HG03439 (cell line): ENCODE results near the gene PCDHGB7.
"Not testable (repeated sequence)": the region's sequence is repeated elsewhere in the genome, so short reads cannot be mapped to it uniquely, and the experiment has no call there.

Experiments used
- ATAC-seq: cut with Tn5 transposase; IDR thresholded peaks from one replicate; pipeline ENCODE4 v1.9.1; 2021; ENCODE audit warnings: mild to moderate bottlenecking, moderate library complexity; ENCODE audit not compliant: unreplicated experiment

Gene PCDHGB7

GRCh38 chr5:141422742-141423291 lies 5.3 kb downstream of the PCDHGB7 start:
- ATAC-seq = no peak

DNA sequence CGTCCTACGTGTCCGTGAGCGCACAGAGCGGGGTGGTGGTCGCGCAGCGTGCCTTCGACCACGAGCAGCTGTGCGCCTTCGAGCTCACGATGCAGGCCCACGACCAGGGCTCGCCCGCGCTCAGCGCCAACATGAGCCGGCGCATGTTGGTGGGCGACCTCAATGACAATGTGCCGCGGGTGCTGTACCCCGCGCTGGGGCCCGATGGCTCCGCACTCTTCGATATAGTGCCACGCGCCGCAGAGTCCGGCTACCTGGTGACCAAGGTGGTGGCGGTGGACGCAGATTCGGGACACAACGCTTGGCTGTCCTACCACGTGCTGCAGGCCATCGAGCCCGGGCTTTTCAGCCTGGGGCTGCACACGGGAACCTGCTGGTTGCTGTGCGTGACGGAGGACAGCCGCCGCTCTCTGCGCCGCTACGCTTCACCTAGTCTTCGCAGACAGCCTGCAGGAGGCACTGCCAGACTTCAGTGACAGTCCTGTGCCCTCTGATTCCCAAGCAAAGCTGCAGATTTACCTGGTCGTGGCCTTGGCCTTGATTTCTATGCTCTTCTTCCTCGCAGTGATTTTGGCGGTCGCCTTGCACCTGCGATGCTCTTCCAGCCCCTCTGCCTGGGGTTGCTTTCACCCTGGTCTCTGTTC lies 10.4 kb downstream of the PCDHGB7 start:
- no peak for ATAC-seq

GRCh38 chr5:141430332-141431113 lies 13.0 kb downstream of the PCDHGB7 start, which contains the start of gene PCDHGA12:
TSS of gene PCDHGA12 (plus strand) at chr5:141430507. CDS start at chr5:141430760, 253 bp downstream.
- peak; percentile 78 for ATAC-seq

- peak; percentile 48 for ATAC-seq
Measured at GRCh38 chr5:141431286-141431685, 13.8 kb downstream of the PCDHGB7 start.

DNA sequence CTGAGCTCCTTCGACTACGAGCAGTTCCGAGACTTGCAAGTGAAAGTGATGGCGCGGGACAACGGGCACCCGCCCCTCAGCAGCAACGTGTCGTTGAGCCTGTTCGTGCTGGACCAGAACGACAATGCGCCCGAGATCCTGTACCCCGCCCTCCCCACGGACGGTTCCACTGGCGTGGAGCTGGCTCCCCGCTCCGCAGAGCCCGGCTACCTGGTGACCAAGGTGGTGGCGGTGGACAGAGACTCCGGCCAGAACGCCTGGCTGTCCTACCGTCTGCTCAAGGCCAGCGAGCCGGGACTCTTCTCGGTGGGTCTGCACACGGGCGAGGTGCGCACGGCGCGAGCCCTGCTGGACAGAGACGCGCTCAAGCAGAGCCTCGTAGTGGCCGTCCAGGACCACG lies 14.8 kb downstream of the PCDHGB7 start:
- ATAC-seq = not testable (repeated sequence)

- ATAC-seq = not testable (repeated sequence)
Measured at GRCh38 chr5:141432726-141433125, 15.2 kb downstream of the PCDHGB7 start.

DNA sequence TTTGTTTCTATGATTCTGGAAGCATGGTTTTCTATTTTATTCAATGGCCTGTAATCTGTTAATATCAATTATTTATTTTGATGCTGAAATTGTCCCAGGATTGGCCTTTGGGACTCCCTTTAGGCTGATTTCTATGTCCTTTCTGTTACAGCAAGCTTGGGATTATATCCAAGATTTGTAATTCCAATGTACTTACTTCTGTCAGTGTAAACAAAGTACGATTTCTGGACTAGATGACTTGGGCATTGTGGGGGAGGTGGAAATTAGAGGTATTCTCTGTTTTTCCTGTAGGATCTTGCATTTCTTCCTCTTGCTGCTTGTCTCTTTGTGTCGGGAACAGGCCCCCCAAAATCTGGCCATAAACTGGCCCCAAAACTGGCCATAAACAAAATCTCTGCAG lies 16.5 kb downstream of the PCDHGB7 start:
- ATAC-seq = no peak

DNA sequence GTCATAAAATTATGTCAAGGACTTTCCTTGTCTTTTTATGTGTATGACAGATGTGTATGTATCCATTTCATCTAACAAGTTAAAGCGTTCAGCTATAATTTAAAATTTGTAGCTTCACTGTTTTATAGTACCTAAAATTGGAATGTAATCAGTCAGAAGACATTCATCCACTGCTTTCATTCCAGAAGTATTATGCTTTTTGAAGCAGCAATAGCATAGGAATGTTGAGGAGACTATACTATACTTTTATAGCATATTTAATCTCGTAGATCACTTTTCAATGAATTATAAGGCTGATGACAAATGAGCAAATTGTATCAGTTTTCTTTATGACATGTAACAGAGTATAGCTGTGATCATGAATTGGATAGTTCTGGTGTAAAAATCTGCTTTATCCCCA lies 19.7 kb downstream of the PCDHGB7 start:
- ATAC-seq = no peak

DNA sequence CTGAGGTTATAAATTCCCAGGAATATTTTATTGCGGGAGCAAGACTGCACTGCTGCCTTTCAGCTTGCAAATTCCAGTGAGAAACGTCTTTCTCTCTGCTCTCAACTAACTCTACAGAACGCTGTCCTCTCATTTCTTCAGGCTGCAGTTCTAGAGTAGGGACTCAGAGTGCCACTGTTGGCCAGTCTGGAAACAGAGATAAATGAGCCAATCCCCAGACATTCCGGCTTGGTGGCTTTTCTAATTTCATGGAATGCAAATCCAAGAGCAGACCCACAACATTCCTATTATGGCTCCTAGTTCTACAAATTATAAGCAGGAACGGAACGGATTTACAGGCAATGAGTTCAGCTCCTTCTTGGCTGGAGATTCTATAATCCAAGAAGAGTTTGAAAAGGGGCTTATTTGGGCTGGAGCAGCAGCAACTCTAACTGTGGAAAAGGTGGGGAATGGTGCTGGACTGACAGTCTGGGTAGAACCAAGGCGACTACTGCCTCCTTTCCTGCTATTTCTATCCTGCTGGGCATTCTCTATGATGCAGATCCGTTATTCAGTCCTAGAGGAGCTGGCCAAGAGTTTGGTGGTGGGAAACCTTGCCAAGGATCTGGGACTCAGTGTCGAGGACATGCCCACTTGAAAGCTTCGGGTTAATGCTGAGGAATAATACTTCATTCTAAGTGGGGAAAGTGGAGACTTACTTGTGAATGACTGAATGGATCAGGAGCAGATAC lies 22.1 kb downstream of the PCDHGB7 start:
- no peak for ATAC-seq

GRCh38 chr5:141440341-141440740 lies 22.9 kb downstream of the PCDHGB7 start:
- no peak for ATAC-seq

DNA sequence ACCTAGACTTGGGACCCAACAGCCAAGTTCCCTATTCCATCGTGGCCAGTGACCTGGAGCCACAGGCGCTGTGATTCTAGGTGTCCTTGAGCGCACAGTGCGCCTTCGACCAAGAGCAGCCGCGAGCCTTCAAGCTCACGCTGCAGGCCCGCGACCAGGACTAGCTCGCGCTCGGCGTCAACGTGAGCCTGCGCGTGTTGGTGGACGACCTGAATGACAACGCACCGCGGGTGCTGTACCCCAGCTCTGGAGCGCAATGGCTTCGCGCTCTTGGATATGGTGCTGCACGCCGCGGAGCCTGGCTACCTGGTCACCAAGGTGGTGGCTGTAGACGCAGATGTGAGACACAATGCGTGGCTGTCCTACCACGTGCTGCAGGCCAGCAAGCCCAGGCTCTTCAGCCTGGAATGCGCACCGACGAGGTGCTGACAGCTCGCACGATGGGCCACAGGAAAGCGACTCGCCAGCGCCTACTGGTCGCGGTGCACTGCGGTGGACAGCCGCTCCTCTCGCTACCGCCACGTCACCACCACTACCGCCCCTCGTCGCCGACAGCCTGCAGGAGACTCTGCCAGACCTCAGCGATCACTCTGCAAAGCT lies 24.2 kb downstream of the PCDHGB7 start:
- no peak for ATAC-seq

GRCh38 chr5:141465351-141465750 lies 47.9 kb downstream of the PCDHGB7 start:
- no peak for ATAC-seq
